ENCODE measurements around the gene PTPRR.
A peak's percentile ranks its signal among the peaks of the same experiment; 100 is the strongest.
"Not testable (repeated sequence)": the region's sequence is repeated elsewhere in the genome, so short reads cannot be mapped to it uniquely, and the experiment has no call there.

Gene PTPRR

GRCh38 chr12:70744178-70744577 is 176.4 kb downstream of the PTPRR start:
- DNase-seq (ENCODE audit: low spot score): no peak

- no peak for DNase-seq (ENCODE audit: low spot score)
Measured at GRCh38 chr12:70741256-70741655, 179.3 kb downstream of the PTPRR start.

DNA sequence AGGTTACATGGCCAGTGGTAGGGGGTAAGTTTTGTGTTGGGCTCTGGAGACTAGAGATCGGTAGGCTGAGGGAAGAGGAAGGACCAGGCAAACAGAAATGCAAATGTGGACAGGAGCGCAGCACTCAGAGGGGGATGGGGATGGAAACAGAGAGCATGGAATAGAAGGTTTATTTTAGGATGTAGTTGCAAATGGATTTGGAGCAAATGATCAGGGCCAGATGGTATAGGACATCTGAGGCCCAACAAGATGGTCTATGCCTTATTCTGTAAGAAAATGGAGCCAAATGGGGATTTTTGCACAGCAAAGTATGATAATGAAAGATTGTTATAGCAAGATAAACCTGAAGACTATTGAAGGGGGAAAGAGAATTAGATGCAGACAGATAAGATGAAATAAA is 180.8 kb downstream of the PTPRR start:
- DNase-seq (ENCODE audit: low spot score): no peak

DNA sequence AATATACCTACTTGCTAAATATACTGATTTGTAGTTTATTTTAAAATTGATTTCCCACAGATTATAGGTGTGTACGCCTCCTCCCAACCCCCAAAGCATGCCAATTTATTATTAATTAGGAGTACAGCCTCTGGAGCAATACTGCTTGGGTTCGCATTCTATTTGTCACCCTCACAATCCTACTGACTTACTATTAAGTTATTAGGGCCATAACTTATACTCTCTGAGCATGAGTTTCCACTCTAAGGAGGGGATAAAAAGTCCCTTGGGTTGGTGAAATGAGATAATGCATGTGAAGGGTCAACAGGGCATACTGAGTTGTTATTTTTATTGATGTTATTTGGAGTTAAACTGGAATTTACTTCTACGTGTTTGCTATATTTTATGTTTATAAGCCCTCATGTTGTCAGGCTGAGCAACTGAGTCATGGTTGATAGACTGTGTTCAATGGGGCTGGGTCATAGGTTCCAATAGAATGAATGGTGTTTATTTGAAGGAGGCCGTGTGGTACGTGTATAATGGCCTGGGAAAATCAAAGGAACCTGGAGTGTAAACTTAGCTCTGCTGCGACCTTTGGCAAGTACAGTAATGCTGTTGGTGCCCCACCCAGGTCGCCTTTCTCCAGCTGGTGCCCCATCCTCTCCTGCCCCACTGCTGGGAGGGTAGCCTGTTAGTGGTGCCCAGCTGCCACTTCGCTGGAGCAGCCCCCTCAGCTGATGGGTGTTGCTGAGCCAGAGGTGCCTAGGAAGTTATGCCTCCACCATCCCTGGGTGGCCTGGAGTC is 184.0 kb downstream of the PTPRR start:
- no peak for DNase-seq (ENCODE audit: low spot score)

DNA sequence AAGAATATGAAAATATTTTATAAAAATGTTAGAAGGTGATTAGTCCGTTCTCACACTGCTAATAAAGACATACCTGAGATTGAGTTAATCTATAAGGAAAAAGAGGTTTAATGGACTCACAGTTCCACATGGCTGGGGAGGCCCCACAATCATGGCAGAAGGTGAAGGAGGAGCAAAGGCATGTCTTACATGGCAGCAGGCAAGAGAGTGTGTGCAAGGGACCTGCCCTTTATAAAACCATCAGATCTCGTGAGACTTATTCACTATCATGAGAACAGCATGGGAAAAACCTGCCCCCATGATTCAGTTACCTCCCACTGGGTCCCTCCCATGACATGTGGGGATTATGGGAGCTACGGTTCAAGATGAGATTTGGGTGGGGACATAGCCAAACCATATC is 185.3 kb downstream of the PTPRR start:
- DNase-seq (ENCODE audit: low spot score): not testable (repeated sequence)

DNA sequence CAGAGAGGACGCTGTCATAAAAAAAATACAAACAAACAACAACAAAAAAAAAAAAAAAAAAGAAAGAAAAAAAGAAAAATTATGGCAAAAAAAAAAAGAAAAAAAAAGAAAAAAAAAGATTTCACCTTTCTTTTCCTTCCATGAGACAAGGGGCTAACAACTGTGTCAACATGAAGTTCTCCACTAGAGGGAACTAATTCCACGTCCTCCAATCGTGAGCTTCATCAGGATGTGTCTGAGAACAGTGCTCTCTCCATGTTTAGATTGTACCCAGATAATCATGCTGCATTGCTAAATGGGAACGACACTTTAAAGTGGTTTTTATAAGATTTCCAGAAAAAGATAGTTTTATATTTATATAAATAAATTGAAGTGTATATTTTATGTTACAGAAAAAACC is 187.2 kb downstream of the PTPRR start:
- peak; percentile 14 for DNase-seq (ENCODE audit: low spot score)

DNA sequence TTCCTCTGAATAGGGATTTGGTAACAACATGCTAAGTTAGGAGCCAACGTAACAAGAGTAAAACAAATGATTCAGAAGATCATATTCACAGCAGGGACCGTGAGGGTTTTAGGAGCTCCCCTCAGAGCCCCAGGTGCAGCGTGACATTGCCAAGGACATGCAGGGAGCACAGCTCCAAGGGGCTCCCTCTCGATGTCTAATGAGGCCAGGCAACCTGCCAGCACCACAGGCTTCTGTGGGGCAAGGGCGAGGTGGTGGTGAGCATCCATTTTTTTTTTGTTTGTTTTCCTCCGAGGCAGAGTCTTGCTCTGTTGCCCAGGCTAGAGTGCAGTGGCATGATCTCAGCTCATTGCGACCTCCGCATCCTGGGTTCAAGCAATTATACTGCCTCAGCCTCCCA is 188.3 kb downstream of the PTPRR start:
- no peak for DNase-seq (ENCODE audit: low spot score)

DNA sequence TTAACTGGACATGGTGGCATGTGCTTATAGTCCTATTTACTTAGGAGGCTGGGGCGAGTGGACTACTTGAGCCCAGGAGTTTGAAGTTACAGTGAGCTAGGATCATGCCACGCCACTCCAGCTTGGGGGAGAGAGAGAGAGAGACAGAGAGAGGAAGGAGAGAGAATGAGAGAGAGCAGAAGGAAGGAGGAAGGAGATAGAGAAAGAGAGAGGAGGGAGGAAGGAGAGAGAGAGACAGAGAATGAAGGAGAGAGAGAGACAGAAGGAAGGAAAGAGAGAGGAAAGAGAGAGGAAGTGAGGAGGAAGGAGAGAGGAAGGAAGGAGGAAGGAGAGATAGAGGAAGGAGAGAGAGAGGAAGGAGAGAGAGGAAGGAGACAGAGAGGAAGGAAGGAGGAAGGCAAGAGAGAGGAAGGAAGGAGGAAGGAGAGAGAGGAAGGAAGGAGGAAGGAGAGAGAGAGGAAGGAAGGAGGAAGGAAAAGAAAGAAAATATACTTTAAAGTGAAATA is 189.8 kb downstream of the PTPRR start:
- no peak for DNase-seq (ENCODE audit: low spot score)

DNA sequence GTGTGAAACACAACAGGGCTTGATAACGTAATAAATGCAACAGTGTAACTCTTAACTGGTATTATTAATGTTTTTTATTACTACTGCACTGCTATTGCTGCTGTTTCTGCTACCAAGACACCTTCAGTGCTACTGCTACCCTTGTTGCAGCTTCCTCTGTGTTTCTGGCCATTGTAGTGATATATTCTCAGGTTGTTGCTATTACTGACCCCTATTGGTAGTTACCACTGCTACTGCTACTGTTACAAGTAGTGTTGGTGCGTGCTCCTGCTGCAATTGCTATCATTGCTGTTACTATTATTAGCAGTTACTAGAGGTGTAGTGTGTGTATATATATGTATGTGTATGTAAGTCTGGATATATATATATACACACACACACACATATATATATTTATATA is 196.1 kb downstream of the PTPRR start:
- no peak for DNase-seq (ENCODE audit: low spot score)

- peak; percentile 14 for DNase-seq (ENCODE audit: low spot score)
Measured at GRCh38 chr12:70722584-70723343, 197.8 kb downstream of the PTPRR start.

DNA sequence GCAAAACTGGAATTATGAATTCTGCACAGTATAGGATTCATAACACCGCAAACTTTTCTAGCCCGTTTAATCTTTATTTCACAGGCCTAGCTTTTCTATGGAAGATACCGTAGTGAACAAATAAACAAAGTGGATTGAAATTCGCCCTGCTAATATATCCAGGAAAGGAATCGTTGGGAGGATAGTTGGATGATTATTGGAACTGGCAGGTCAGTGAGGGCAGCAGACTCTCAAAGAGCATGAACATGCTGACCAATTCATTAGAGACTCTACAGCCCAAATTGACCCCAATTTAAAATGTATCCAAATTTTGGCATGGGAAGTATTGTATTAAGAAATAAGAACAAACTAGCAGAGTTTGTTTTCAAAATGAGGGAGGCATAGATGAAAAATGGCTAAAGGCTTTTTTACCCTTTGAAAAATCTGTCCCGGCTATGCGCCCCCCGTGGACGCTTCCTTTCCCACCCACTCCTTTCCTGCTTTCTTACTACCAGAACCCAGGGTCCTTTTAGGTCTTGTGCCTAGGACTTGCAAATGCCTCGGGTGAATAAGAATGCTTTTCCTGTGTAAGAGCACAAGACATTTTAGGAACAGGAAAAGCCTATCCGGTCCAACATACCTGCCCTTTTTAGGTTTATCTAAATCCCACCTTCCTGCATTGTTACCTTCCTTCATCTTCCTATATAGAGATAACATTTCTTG is 198.7 kb downstream of the PTPRR start:
- no peak for DNase-seq (ENCODE audit: low spot score)

DNA sequence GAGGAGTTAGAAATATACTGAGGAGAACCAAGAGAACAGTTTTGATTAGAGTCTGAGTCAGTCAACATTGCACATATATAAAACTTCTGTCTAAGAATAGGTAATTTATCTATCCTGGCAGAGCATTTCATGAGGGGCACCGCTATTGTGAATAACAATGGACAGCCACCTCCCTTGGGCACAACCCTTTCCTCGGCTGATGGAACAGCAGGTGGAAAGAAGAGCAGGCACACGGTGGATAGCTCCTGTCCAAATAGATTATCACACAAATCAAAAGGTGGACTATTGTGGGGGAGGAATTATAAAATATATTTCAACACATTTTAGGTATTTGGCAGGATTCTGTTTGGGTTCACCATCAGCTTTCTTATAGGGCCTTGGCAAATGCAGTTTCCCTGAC is 199.3 kb downstream of the PTPRR start:
- DNase-seq (ENCODE audit: low spot score): no peak

DNA sequence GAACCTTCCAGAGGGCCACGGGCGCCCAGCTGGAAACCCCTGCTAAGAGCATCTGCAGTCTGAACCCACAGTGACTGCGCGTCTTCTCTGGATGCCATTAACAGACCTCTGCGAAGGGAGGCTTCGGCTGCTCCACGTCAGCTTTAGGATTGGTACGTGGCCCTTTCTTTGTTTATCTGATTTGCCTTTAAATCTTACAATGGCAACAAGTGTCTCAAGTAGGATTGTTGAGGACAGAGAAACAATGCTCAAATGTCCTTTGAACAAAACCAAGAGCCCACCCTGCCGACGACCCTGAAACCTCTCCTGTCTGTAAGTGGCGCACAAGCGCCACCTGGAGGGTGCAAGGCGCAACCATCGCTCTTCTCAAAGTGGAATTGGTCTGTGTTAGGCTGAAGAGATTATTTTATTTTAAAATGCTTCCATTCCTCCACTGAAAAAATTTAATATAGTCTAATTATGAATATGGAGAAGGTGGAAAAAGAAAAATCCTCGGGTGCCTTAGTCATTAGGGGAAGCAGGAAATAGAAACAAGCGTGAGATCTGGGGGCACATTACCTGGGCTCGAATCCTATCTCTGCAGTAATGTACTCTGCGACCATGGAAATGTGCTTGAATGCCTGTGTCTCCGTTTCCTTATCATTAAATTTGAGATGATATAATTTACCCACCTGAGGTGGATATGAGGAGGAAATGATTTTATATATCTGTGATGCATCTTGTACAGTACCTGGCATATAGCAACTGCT is 200.7 kb downstream of the PTPRR start:
- peak; percentile 20 for DNase-seq (ENCODE audit: low spot score)

- DNase-seq (ENCODE audit: low spot score): no peak
Measured at GRCh38 chr12:70719071-70719470, 201.5 kb downstream of the PTPRR start.

GRCh38 chr12:70711831-70712230 is 208.7 kb downstream of the PTPRR start:
- no peak for DNase-seq (ENCODE audit: low spot score)

DNA sequence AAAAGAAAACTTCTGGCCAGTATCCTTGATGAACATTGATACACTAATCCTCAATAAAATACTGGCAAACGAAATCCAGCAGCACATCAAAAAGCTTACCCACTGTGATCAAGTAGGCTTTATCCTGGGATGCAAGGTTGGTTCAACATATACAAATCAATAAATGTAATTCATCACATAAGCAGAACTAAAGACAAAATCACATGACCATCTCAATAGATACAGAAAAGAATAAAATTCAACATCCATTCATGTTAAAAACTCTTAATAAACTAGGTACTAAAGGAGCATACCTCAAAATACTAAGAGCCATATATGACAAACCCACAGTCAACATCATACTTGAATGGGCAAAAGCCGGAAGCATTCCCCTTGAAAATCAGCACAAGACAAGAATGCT is 211.5 kb downstream of the PTPRR start:
- DNase-seq (ENCODE audit: low spot score): no peak

DNA sequence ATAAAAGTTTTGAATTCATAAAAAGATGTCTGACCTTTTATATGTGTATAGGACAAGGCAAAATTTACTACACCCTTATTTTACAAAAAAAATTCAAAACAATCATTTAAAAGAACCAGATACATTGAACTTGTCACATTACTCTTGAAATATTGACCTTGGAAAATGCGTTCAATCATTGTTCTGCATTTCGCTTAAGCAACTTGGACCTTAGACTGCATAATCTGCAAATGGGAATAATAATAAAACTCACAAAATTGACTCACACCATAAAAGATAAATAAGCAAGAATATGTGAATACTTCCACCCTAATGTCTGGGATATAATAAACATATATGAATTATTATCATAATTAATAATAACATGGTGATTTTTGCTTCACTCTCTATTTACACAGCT is 213.9 kb downstream of the PTPRR start:
- DNase-seq (ENCODE audit: low spot score): no peak

GRCh38 chr12:70698345-70698744 is 222.2 kb downstream of the PTPRR start:
- DNase-seq (ENCODE audit: low spot score): no peak

- no peak for DNase-seq (ENCODE audit: low spot score)
Measured at GRCh38 chr12:70695361-70696023, 225.0 kb downstream of the PTPRR start.

DNA sequence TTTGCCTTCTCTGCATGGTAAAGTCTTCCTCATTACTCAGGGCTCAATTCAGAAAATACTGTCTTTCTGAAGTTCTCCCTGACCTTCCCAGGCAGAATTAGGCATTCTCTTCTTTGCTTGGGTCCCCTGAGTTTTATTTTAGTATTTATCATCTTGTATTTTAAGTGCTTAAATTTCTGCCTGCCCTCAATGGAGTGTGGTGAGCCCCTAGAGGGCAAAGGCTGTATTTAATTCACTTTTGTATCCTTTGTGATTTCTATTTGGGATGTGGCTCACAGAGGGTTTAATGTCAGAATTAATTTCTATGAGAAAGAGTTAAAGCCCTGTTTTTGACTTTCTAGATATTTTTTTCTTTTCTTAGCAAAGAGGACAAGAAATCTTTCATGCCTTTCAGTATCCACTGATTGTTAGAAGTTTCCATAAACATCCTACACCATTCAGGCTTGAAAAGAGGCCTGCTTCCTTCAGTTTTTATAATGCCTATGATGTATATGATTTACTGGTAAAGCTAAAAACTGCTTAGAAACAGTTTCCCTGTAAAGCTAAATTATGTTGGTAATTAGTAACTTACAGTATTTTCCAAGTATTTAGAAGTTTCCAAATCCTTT is 227.8 kb downstream of the PTPRR start:
- DNase-seq (ENCODE audit: low spot score): no peak

Data from CD4-positive, alpha-beta T cell treated with Interleukin-2 at 100 ng/mL for 4 hours (primary cell).